Measurements from ENCODE around the gene TEX55.
"Not testable (repeated sequence)": the region's sequence is repeated elsewhere in the genome, so short reads cannot be mapped to it uniquely, and the experiment has no call there.

DNA sequence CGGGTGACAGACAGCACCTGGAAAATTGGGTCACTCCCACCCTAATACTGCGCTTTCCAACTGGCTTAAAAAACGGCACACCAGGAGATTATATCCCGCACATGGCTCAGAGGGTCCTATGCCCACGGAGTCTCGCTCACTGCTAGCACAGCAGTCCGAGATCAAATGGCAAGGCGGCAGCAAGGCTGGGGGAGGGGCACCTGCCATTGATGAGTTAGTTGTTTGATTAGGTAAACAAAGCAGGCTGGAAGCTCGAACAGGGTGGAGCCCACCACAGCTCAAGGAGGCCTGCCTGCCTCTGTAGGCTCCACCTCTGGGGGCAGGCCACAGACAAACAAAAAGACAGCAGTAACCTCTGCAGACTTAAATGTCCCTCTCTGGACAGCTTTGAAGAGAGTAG is 18.8 kb downstream of the TEX55 start:
- TF ChIP-seq, protein P1, sequence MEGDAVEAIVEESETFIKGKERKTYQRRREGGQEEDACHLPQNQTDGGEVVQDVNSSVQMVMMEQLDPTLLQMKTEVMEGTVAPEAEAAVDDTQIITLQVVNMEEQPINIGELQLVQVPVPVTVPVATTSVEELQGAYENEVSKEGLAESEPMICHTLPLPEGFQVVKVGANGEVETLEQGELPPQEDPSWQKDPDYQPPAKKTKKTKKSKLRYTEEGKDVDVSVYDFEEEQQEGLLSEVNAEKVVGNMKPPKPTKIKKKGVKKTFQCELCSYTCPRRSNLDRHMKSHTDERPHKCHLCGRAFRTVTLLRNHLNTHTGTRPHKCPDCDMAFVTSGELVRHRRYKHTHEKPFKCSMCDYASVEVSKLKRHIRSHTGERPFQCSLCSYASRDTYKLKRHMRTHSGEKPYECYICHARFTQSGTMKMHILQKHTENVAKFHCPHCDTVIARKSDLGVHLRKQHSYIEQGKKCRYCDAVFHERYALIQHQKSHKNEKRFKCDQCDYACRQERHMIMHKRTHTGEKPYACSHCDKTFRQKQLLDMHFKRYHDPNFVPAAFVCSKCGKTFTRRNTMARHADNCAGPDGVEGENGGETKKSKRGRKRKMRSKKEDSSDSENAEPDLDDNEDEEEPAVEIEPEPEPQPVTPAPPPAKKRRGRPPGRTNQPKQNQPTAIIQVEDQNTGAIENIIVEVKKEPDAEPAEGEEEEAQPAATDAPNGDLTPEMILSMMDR (IDR thresholded peaks at IDR 0.05): not testable (repeated sequence)
- not testable (repeated sequence) for TF ChIP-seq SIN3A (IDR thresholded peaks at IDR 0.05; ENCODE audit: borderline replicate concordance, insufficient read depth, low read depth, low read length); POLR2AphosphoS5 (IDR thresholded peaks at IDR 0.05; ENCODE audit: low read depth, low read length)
